A549 treated with AZD9567 at 1 μM for 4 hours (cell line): ENCODE measurements around the gene ZNG1B. TPM values are rescaled to one million over a fixed set of nuclear protein-coding genes. Genes with fewer than 3 reads are reported as not detected.

ENCODE experiments used
- total RNA-seq: library from RNA; stranded (reverse); fragments of 200-300 nt; extraction: Qiagen RNA extraction; gene quantifications from 5 replicates; pipeline ENCODE4 v1.2.3, GENCODE V29; 2022; ENCODE audit not compliant: insufficient read depth

Gene ZNG1B
- total RNA-seq = 37.9 to 44.9 TPM (median 42.2 TPM) in 5 replicates

DNA sequence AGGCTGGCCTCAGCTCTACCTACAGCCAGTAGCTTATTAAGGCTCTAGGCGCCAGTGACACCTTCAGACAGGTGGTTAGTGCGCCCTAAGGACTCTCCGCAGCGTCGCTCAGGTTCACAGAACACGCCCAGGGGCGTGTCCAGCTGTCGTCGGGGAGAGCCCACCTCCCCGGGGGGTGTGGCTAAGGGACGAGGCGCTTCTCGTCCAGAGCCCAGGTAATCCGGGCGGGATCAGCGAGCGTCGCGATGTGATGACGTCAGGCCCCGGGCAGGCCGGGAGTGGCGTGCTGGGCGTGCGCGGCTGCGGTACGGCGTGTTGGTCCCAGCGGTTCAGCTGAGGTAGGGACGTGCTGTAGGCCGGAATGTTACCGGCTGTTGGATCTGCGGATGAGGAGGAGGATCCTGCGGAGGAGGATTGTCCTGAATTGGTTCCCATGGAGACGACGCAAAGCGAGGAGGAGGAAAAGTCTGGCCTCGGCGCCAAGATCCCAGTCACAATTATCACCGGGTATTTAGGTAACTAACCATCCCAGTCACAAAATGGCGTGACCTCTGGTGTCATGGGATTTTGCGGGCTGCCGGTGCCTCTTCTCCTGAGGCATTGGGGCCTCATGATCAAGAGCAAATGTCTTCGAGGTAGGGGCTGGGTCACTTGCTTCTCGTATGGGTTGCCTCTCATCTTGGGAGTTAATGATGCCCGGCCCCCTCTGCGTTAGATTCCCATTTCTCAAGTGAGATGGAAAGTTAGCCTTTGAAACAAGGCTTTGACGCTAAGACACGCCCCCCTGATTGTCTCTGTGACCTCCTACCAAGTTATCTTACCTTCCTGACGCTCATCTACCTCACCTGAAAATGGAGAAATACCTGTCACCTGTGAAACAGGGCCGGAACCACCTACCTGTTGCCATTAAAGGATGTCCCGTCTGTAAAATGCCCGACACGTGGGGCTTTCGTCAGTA lies at the start of gene ZNG1B:
Gene ZNG1B, plus strand, starts transcription at position 184 of the 958 bp plus-strand sequence. Its CDS starts 178 bp downstream, at position 362.

GRCh38 chr2:113498365-113498764 lies 60.9 kb downstream of the ZNG1B start, which contains the start of gene FOXD4L1:
Gene FOXD4L1 (plus strand): TSS chr2:113498665. CDS start chr2:113499257, 592 bp downstream.

Other genes with a start within 250 kb of the ZNG1B start
- gene PAX8, start 158.8 kb upstream of the ZNG1B start, total RNA-seq = 0.50 to 0.86 TPM (median 0.64 TPM) in 4 of 5 replicates, not detected in the other
- 0.23 to 0.81 TPM (median 0.32 TPM) in 4 of 5 replicates, not detected in the other for gene FOXD4L1, start 61.0 kb downstream of the ZNG1B start, total RNA-seq
- 6.3 to 10.9 TPM (median 10.4 TPM) in 5 replicates for gene RABL2A, start 189.6 kb downstream of the ZNG1B start, total RNA-seq